Small intestine (tissue), 7 donors: ENCODE measurements around the gene ZDHHC1. TPM values are rescaled to one million over a fixed set of nuclear protein-coding genes. Genes with fewer than 3 reads are reported as not detected.

ENCODE experiments used
- DNase-seq, 2 donors: peaks; one replicate each; pipeline versions ENCODE4 v3.0.0 to v3.0.0-alpha.2; 2013
- FAIRE-seq: peaks from 2 replicates; lab custom pipeline; 2012; peaks lifted over from hg19 to GRCh38; lab: Jason Lieb, UNC
- H3K27ac ChIP-seq, 3 donors: one replicate each; pipeline ENCODE4 v1.5.1; 2013; ENCODE audit warnings: low read length in 2 of 3, mild to moderate bottlenecking in 2 of 3, control low read depth in 1 of 3, inconsistent platforms in 1 of 3, low read depth in 1 of 3, moderate library complexity in 1 of 3
- H3K27me3 ChIP-seq, 3 donors: one replicate each; pipeline ENCODE4 v1.6.1; 2013; ENCODE audit warnings: low read length in 3 of 3, inconsistent platforms in 1 of 3; ENCODE audit not compliant: control insufficient read depth in 3 of 3, insufficient read depth in 3 of 3
- H3K36me3 ChIP-seq, 3 donors: one replicate each; pipeline ENCODE4 v1.6.1; 2013; ENCODE audit warnings: low read length in 3 of 3, inconsistent platforms in 1 of 3, low read depth in 1 of 3, mild to moderate bottlenecking in 1 of 3, moderate library complexity in 1 of 3; ENCODE audit not compliant: control insufficient read depth in 3 of 3, insufficient read depth in 2 of 3
- H3K4me1 ChIP-seq, 3 donors: one replicate each; pipeline ENCODE4 v1.6.1; 2013; ENCODE audit warnings: low read length in 2 of 3, inconsistent platforms in 1 of 3, low read depth in 1 of 3, mild to moderate bottlenecking in 1 of 3, moderate library complexity in 1 of 3; ENCODE audit not compliant: control insufficient read depth in 3 of 3, insufficient read depth in 2 of 3
- H3K4me3 ChIP-seq, 3 donors: one replicate each; pipeline ENCODE4 v1.5.1; 2013; ENCODE audit warnings: low read length in 3 of 3, control low read depth in 1 of 3, inconsistent platforms in 1 of 3, low read depth in 1 of 3, mild to moderate bottlenecking in 1 of 3, moderate library complexity in 1 of 3
- H3K9me3 ChIP-seq, 2 donors: one replicate each; pipeline ENCODE4 v1.6.1; 2013; ENCODE audit warnings: low read depth in 1 of 2, low read length in 1 of 2; ENCODE audit not compliant: control insufficient read depth in 2 of 2, insufficient read depth in 1 of 2
- WGBS, 3 donors: extraction: QIAGEN DNeasy Blood & Tissue Kit; methylation state at CpG; one replicate each; pipeline ENCODE4 v1.1.7; 2013; 5-methylcytosine and 5-hydroxymethylcytosine counted together
- polyA plus RNA-seq, 4 donors: library from polyadenylated mRNA; stranded (reverse) in 3 of 4; unstranded in 1 of 4; fragments of 200-250 nt in 3 of 4; fragments of 120-200 nt in 1 of 4; gene quantifications; one replicate each; pipeline versions ENCODE4 v1.2.1 to v1.2.3, GENCODE V29; 2013
- donor health status: healthy with polysubstance abuse.
- donor health status: control.
- donor health status: control.
- donor health status: Bipolar disorder and iron deficiency.
- donor health status: healthy.

Gene ZDHHC1
- polyA plus RNA-seq, 4 donors: 1.9 to 5.3 (median 5.2) TPM; not detected in 1

DNA sequence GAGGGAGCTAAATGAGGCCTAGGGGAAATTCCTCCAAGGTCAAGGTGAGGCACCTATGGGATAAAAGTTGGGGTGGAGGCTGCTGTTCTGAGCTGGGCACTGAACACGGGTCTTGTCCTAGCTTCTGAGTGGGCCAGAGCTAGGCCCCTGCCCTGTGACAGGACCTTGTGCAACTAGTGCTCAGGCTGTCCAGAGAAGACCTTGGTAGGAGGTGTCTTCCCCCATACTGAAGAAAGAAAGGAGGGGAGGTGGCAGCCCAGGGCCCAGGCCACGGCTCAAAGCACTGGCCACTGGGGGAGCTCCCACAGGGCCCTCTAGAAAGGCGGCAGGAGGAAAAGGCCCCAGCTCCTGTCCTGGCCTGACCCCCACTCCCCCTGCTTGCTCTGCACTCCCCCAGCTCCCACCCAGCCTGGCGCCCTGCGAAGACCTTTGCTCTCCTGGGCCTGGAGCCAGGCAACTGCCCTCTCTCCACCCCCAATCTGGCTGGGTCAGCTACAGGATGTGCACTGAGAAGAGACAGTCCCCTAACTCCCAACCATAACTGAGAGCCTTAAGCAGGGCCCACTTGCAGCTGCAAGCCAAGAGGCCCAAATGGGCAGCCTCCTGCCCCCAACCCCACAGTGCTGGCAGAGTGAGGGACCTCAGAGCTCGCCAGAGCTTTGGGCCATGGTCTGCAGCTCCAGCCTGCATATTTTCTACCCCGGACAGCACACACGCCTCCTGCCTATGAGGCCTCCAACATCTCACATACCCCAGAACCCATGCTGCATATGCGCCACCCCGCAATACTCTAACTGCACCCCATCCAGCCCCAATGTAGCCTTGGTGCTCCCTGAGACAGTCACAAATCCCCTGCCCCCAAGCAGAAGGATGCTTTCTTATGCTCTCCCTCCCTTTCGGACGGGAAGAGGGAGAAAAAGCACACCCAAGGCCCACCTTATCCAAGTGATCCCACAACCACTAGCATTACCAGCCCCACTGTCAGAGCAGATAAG is 29.9 kb upstream of the ZDHHC1 start:
- Histone ChIP-seq H3K27ac (peak overlapping the region; percentile 27 to 76 (median 53)), H3K4me1 (peaks cover 19 to 54% (median 33%) of the 10 kb centered on the region in 3 donors), H3K36me3 (peaks cover 3 to 97% (median 6%) of the 10 kb centered on the region in 3 donors), H3K4me3 (no peak overlapping the region), H3K9me3 (no peaks in the 10 kb centered on the region), H3K27me3 (no peaks in the 10 kb centered on the region)
- FAIRE-seq (no peak), DNase-seq (peak; percentile 71 to 74)
- WGBS, 3 donors: 46 to 59% (median 55%) methylated on average over 12 of the region's 12 CpGs

- Histone ChIP-seq H3K27me3 (no peaks in the 10 kb centered on the region), H3K27ac (peak overlapping the region; percentile 27 to 54 (median 53)), H3K36me3 (peaks cover 0 to 97% (median 6%) of the 10 kb centered on the region in 3 donors), H3K4me1 (peaks cover 14 to 54% (median 33%) of the 10 kb centered on the region in 3 donors), H3K4me3 (no peak overlapping the region), H3K9me3 (no peaks in the 10 kb centered on the region)
- 60 to 83% (median 63%) methylated on average over 3 of the region's 3 CpGs for WGBS, 3 donors
- DNase-seq (peak in 1 of 2 donors; percentile 11), FAIRE-seq (no peak)
Observed at GRCh38 chr16:67445441-67445912, 29.2 kb upstream of the ZDHHC1 start.

DNA sequence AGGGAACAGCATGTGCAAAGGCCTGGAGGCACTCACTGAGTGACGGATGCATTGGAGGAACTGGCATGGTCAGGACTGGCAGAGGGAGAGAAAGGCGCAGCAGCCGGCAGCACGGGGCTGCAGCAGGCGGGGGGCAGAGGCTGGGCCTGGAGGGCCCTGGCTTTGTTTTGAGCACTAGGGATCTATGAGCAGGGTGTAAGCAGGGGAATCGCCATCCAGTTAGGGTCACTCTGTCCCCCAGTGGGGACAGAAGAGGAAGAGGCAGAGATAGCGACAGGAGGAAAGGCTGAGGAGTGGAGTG is 28.8 kb upstream of the ZDHHC1 start:
- H3K27ac ChIP-seq: no peak overlapping the region

DNA sequence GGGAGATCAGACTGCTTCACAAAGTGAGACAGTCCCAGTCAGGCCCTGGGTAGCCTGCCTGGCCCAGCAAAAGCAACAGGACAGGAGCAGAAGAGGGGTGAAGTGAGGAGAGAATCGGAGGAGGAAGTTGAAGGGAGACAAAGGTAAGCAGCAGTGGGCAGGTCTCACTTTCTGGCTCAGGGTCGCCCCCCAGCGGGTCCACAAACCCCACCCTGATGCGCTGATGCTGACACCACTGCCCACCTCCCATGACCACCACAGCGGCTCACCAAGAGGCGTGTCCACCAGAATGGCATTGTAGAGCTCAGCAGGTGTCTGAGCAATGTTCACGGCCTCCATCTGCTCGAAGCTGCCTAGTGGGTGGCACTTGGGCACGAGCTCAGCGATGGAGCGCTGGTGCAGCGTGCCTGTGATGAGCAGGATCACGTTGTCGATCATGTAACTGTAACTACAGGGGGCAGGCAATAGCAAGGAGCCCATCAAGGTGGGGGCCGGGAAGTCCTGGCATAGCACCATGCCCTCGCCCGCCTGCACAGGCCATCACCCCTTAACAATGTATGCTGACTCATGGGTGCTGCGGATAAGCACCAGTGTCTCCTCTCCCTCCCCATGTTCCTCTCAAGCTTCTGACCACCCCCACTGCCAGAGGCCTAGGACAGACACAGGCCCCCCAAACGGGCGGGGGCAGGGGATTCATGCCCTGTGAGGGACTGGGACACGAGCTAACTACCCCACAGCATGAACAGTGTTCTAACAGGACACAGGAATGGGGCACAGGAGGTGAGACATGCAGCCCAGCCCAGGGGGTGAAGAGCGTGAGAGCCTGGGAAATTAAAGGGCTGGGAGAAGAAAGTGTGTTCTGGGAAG is 28.2 kb upstream of the ZDHHC1 start:
- H3K4me1 ChIP-seq: peaks cover 14 to 46% (median 31%) of the 10 kb centered on the region in 3 donors
- no peaks in the 10 kb centered on the region for H3K27me3 ChIP-seq
- 65 to 80% (median 69%) methylated on average over 21 to 22 of the region's 22 CpGs for WGBS, 3 donors
- H3K9me3 ChIP-seq: no peaks in the 10 kb centered on the region
- DNase-seq: no peak
- peak overlapping the region in 1 of 3 donors; percentile 21 for H3K27ac ChIP-seq
- no peak overlapping the region for H3K4me3 ChIP-seq
- no peak for FAIRE-seq
- peaks cover 0 to 96% (median 9%) of the 10 kb centered on the region in 3 donors for H3K36me3 ChIP-seq

More for the DNA sequence above, 28.8 kb upstream of the ZDHHC1 start:
- H3K9me3 ChIP-seq: no peaks in the 10 kb centered on the region
- DNase-seq (no peak), FAIRE-seq (no peak)
- H3K27me3 ChIP-seq: no peaks in the 10 kb centered on the region
- peaks cover 0 to 97% (median 9%) of the 10 kb centered on the region in 3 donors for H3K36me3 ChIP-seq
- peaks cover 14 to 52% (median 33%) of the 10 kb centered on the region in 3 donors for H3K4me1 ChIP-seq
- WGBS, 3 donors: 86 to 94% (median 91%) methylated on average over 7 of the region's 7 CpGs
- H3K4me3 ChIP-seq: no peak overlapping the region

DNA sequence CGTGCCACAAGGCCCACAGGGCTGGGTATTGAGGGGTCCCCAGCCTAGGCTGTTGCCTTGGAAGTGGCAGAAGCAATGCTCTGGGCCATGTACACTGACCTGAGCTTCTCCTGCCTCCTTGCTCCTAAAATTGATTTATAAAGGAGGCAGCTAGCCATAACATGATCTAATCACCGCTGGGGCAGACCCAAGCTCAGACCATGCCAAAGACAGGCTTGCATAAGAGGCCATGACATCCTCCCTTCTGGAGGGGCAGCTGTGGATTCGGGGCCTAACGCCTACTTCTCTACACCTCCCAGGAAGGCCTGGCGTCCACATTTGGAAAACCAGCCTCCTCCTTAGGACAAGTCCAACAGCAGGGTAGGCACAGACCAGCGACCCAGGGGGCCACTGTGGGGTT is 27.0 kb upstream of the ZDHHC1 start:
- no peaks in the 10 kb centered on the region for H3K27me3 ChIP-seq
- no peak overlapping the region for H3K4me3 ChIP-seq
- FAIRE-seq (no peak), DNase-seq (no peak)
- H3K9me3 ChIP-seq: no peaks in the 10 kb centered on the region
- peaks cover 11 to 33% (median 27%) of the 10 kb centered on the region in 3 donors for H3K4me1 ChIP-seq
- peak overlapping the region in 1 of 3 donors; percentile 11 for H3K27ac ChIP-seq
- 77 to 91% (median 86%) methylated on average over 6 of the region's 6 CpGs for WGBS, 3 donors
- H3K36me3 ChIP-seq: peaks cover 10 to 98% (median 15%) of the 10 kb centered on the region in 3 donors

GRCh38 chr16:67442581-67443255 is 26.4 kb upstream of the ZDHHC1 start:
- DNase-seq (no peak), FAIRE-seq (no peak)
- 87 to 94% (median 91%) methylated on average over 13 of the region's 13 CpGs for WGBS, 3 donors
- Histone ChIP-seq H3K9me3 (no peaks in the 10 kb centered on the region), H3K4me1 (peaks cover 8 to 28% (median 23%) of the 10 kb centered on the region in 3 donors), H3K27ac (no peak overlapping the region), H3K4me3 (no peak overlapping the region), H3K27me3 (no peaks in the 10 kb centered on the region), H3K36me3 (peaks cover 14 to 99% (median 15%) of the 10 kb centered on the region in 3 donors)

- no peak for DNase-seq
- Histone ChIP-seq H3K9me3 (no peaks in the 10 kb centered on the region), H3K27ac (peak overlapping the region; percentile 14 to 91 (median 75)), H3K27me3 (no peaks in the 10 kb centered on the region), H3K4me1 (peaks cover 2 to 20% (median 17%) of the 10 kb centered on the region in 3 donors), H3K36me3 (peaks cover 14 to 99% (median 15%) of the 10 kb centered on the region in 3 donors), H3K4me3 (no peak overlapping the region)
- no peak for FAIRE-seq
- 55 to 70% (median 69%) methylated on average over 5 of the region's 5 CpGs for WGBS, 3 donors
Observed at GRCh38 chr16:67441907-67442306, 25.6 kb upstream of the ZDHHC1 start.
